ENCODE measurements around the gene BDNF. TPM values are rescaled to one million over a fixed set of nuclear protein-coding genes. Genes with fewer than 3 reads are reported as not detected.

Gene BDNF
- total RNA-seq, 2 experiments from 2014 or later, result not detected

DNA sequence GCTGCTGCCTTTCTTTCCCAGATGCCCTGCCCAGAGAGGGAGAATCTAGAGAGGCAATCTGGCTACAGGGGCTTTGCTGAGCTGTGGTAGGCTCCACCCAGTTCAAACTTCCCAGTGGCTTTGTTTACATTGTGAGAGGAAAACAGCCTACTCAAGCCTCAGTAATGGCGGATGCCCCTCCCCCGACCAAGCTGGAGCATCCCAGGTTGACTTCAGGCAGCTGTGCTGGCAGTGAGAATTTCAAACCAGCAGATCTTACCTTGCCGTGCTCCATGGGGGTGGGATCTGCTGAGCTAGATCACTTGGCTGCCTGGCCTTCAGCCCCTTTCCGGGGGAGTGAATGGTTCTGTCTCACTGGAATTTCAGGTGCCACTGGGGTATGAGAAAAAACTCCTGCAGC, 12.2 kb downstream of the BDNF start:
- no peak overlapping the region for H3K4me3 ChIP-seq (ENCODE audit: low read depth, low read length, poor library complexity, severe bottlenecking)
- CTCF ChIA-PET (ENCODE audit: unreplicated experiment), result no interaction called here
- intact Hi-C loops (cut with micrococcal nuclease; ENCODE audit: unreplicated experiment), result no loop called here

DNA sequence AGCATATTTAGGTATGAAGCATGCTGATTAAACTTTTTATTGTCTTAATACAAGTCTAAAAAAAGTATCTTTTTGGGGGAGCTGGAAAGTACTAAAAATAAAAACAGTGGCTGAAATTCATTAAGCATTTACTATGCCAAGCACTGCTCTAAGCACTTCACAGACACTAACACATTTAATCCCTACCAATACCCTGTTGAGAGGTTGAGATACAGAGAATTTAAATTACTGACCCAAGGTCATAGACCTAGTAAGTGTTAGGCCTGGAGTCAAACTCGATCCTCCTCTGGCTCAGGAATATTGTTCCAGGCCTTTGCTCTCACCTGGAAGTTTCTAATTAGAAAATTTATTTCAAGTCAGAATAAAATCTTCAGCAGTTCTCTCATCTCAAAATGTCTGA, 18.6 kb downstream of the BDNF start:
- Histone ChIP-seq H3K9me3 (ENCODE audit: low read length) (no peaks in the 10 kb centered on the region), H4K20me1 (ENCODE audit: insufficient read depth, low read length) (no peaks in the 10 kb centered on the region), H3K4me3 (ENCODE audit: low read depth, low read length, poor library complexity, severe bottlenecking) (no peak overlapping the region), H3K27ac (ENCODE audit: low read depth, low read length, poor library complexity, severe bottlenecking) (no peak overlapping the region), H3K79me2 (ENCODE audit: insufficient read depth, low read depth, low read length) (no peaks in the 10 kb centered on the region), H3K4me1 (ENCODE audit: insufficient read depth, low read length, poor library complexity, severe bottlenecking) (no peaks in the 10 kb centered on the region), H3K4me2 (ENCODE audit: low read length) (no peak overlapping the region), H3K36me3 (ENCODE audit: insufficient read depth, low read length) (no peaks in the 10 kb centered on the region), H3K9me2 (ENCODE audit: insufficient read depth, low read length) (no peaks in the 10 kb centered on the region), H2AFZ (ENCODE audit: low read length) (no peak overlapping the region)
- DNase-seq (ENCODE audit: low spot score), result no peak
- TF ChIP-seq EZH2phosphoT487 (IDR thresholded peaks at IDR 0.05; ENCODE audit: borderline replicate concordance, low read depth, low read length), result no peak
- TF ChIP-seq, protein P1, sequence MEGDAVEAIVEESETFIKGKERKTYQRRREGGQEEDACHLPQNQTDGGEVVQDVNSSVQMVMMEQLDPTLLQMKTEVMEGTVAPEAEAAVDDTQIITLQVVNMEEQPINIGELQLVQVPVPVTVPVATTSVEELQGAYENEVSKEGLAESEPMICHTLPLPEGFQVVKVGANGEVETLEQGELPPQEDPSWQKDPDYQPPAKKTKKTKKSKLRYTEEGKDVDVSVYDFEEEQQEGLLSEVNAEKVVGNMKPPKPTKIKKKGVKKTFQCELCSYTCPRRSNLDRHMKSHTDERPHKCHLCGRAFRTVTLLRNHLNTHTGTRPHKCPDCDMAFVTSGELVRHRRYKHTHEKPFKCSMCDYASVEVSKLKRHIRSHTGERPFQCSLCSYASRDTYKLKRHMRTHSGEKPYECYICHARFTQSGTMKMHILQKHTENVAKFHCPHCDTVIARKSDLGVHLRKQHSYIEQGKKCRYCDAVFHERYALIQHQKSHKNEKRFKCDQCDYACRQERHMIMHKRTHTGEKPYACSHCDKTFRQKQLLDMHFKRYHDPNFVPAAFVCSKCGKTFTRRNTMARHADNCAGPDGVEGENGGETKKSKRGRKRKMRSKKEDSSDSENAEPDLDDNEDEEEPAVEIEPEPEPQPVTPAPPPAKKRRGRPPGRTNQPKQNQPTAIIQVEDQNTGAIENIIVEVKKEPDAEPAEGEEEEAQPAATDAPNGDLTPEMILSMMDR (conservative IDR thresholded peaks at IDR 0.05; ENCODE audit: low read length), result no peak
- intact Hi-C loops (cut with micrococcal nuclease; ENCODE audit: unreplicated experiment), result no loop called here
- POLR2A ChIA-PET, result no interaction called here
- CTCF ChIA-PET (ENCODE audit: unreplicated experiment), result no interaction called here
- BruUV-seq (replicated peaks), result no TSS peak

More for the DNA sequence above, 12.2 kb downstream of the BDNF start:
- no peak overlapping the region for H3K4me2 ChIP-seq (ENCODE audit: low read length)
- H2AFZ ChIP-seq (ENCODE audit: low read length), result no peak overlapping the region
- H4K20me1 ChIP-seq (ENCODE audit: insufficient read depth, low read length), result no peaks in the 10 kb centered on the region
- no TSS peak for BruUV-seq (replicated peaks)
- DNase-seq (ENCODE audit: low spot score), result no peak
- TF ChIP-seq, protein P1 (conservative IDR thresholded peaks at IDR 0.05; ENCODE audit: low read length), result no peak
- no peak for TF ChIP-seq EZH2phosphoT487 (IDR thresholded peaks at IDR 0.05; ENCODE audit: borderline replicate concordance, low read depth, low read length)
- POLR2A ChIA-PET, result no interaction called here
- H3K9me3 ChIP-seq (ENCODE audit: low read length), result no peaks in the 10 kb centered on the region
- no peaks in the 10 kb centered on the region for H3K9me2 ChIP-seq (ENCODE audit: insufficient read depth, low read length)
- no peaks in the 10 kb centered on the region for H3K79me2 ChIP-seq (ENCODE audit: insufficient read depth, low read depth, low read length)
- H3K36me3 ChIP-seq (ENCODE audit: insufficient read depth, low read length), result no peaks in the 10 kb centered on the region
- no peak overlapping the region for H3K27ac ChIP-seq (ENCODE audit: low read depth, low read length, poor library complexity, severe bottlenecking)
- H3K4me1 ChIP-seq (ENCODE audit: insufficient read depth, low read length, poor library complexity, severe bottlenecking), result no peaks in the 10 kb centered on the region

DNA sequence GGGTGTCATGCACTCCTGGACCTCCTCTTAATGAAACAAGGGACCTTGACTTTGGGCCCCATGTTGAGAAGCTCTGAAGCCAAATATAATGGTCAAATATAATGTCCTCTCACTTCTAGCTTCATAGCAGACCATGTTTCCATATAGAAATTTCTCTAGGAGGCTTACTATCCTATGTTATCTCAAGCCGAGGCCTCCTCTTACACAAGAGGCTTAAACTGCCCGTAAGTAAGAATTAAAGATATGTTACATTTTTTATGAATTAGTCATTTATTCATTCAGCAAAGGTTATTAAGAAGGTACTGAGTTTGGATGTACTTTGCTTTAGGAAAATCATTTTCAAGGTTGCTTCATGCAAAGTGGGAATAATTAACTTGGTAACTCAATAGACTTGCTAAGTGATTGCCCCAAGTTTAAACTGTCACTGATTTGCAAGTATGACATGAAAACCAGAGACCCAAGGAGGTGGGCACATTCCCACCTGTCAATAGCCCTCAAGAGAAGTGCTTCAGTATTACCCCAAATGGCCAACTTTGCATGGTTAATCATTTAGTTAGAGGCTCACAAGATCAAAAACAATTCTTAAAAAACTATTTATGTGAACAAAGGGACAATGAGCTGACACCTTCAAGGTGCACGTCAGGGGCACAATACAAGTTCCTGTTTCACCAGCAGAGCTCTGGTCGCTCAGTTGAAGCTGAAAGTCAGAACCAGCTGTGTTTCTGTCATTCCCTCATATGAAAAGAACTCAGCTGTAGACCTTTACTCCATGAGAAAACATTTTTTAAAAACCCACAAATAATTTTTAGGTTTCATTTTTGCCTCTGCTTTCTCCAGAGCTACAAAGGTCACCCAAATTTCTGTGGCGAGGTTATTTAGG, 20.9 kb downstream of the BDNF start:
- H2AFZ ChIP-seq (ENCODE audit: low read length), result no peak overlapping the region
- no peak overlapping the region for H3K4me3 ChIP-seq (ENCODE audit: low read depth, low read length, poor library complexity, severe bottlenecking)
- TF ChIP-seq, protein P1 (conservative IDR thresholded peaks at IDR 0.05; ENCODE audit: low read length), result no peak
- TF ChIP-seq EZH2phosphoT487 (IDR thresholded peaks at IDR 0.05; ENCODE audit: borderline replicate concordance, low read depth, low read length), result no peak
- no peaks in the 10 kb centered on the region for H3K36me3 ChIP-seq (ENCODE audit: insufficient read depth, low read length)
- H4K20me1 ChIP-seq (ENCODE audit: insufficient read depth, low read length), result no peaks in the 10 kb centered on the region
- no peaks in the 10 kb centered on the region for H3K9me2 ChIP-seq (ENCODE audit: insufficient read depth, low read length)
- ChIA-PET CTCF (ENCODE audit: unreplicated experiment) (no interaction called here), POLR2A (no interaction called here)
- intact Hi-C loops (cut with micrococcal nuclease; ENCODE audit: unreplicated experiment), result no loop called here
- no peaks in the 10 kb centered on the region for H3K4me1 ChIP-seq (ENCODE audit: insufficient read depth, low read length, poor library complexity, severe bottlenecking)
- H3K4me2 ChIP-seq (ENCODE audit: low read length), result peak overlapping the region; percentile 26; the same call in 1 of the 2 replicates
- H3K27ac ChIP-seq (ENCODE audit: low read depth, low read length, poor library complexity, severe bottlenecking), result no peak overlapping the region
- H3K9me3 ChIP-seq (ENCODE audit: low read length), result no peaks in the 10 kb centered on the region
- peak; percentile 10 for DNase-seq (ENCODE audit: low spot score)
- no TSS peak for BruUV-seq (replicated peaks)
- no peaks in the 10 kb centered on the region for H3K79me2 ChIP-seq (ENCODE audit: insufficient read depth, low read depth, low read length)

Measured in OCI-LY7 (cell line).